GM15510 (cell line): ENCODE data around the gene CATSPERD.

Experiments used
- POLR2A ChIP-seq: IDR thresholded peaks from 3 replicates; pipeline ENCODE4 v1.6.1; 2011; ENCODE audit warnings: borderline replicate concordance; ENCODE audit not compliant: insufficient read length; ENCODE audit errors: extremely low read depth

The CATSPERD gene

GRCh38 chr19:5682107-5682482, 38.3 kb upstream of the CATSPERD start:
- TF ChIP-seq POLR2A = no peak

GRCh38 chr19:5683177-5683886, 37.1 kb upstream of the CATSPERD start:
- TF ChIP-seq POLR2A = no peak

GRCh38 chr19:5684694-5685430, 35.6 kb upstream of the CATSPERD start:
- no peak for TF ChIP-seq POLR2A

GRCh38 chr19:5686326-5686646, 34.2 kb upstream of the CATSPERD start:
- no peak for TF ChIP-seq POLR2A

- peak; percentile 41 for TF ChIP-seq POLR2A
These were observed 33.6 kb upstream of the CATSPERD start for GRCh38 chr19:5686647-5687359.

GRCh38 chr19:5687360-5688198, 32.9 kb upstream of the CATSPERD start:
- TF ChIP-seq POLR2A = no peak

GRCh38 chr19:5690125-5690954, 30.1 kb upstream of the CATSPERD start, which contains the start of gene RPL36:
TSS of gene RPL36 (plus strand) at chr19:5690295. CDS start at chr19:5690508, 213 bp downstream.
- TF ChIP-seq POLR2A = peak; percentile 99

- TF ChIP-seq POLR2A = no peak
These were observed 29.2 kb upstream of the CATSPERD start for GRCh38 chr19:5690955-5691821.

- TF ChIP-seq POLR2A = no peak
These were observed 28.4 kb upstream of the CATSPERD start for GRCh38 chr19:5691822-5692722.

GRCh38 chr19:5692723-5693194, 27.7 kb upstream of the CATSPERD start:
- peak; percentile 6 for TF ChIP-seq POLR2A

GRCh38 chr19:5693195-5694166, 27.0 kb upstream of the CATSPERD start:
- TF ChIP-seq POLR2A = peak; percentile 21
